HG03520 (cell line): ENCODE measurements around the gene HPCAL1.
"Not testable (repeated sequence)": the region's sequence is repeated elsewhere in the genome, so short reads cannot be mapped to it uniquely, and the experiment has no call there.

ENCODE experiments used
- ATAC-seq: cut with Tn5 transposase; IDR thresholded peaks from one replicate; pipeline ENCODE4 v1.9.1; 2021; ENCODE audit warnings: mild to moderate bottlenecking, moderate library complexity; ENCODE audit not compliant: unreplicated experiment

Gene HPCAL1

DNA sequence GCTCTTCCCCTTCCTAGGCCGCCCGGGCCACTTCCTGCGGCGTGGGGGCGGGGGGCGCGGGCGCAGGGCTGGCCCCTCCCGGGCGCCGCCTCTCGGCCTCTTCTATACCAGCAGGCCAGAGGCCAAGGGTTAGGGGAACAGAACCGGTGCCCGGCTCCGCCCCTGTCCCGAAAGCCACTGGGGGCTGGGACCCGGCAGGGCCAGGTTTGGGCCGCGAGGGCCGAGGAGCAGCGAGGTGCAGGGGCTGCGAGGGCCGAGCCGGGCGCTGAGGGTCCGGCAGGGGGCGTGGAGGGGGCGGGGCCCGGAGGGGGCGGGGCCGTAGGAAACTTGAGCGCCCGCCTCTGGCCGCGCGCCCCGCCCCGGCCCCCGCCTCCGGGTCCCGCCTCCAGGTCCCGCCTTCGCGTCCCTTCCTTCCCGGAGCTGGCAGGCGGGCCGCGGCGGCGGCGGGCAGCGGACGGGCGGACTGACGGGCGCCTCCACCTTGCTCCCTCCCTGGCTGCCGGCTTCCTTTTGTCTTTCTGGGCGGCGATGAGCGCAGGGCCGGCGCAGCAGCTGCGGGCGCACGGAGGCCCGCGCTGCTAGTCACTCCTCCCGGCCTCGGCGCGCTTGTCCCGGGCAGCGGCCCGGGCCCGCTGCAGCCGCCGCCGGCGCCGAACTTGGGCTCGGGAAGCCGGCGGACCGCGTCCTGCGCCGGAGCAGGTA is at the start of gene HPCAL1:
HPCAL1 (plus strand) TSS at position 426 of the 702 bp plus-strand sequence. CDS start 116,854 bp downstream, outside the sequence.
- ATAC-seq = peak; percentile 74

DNA sequence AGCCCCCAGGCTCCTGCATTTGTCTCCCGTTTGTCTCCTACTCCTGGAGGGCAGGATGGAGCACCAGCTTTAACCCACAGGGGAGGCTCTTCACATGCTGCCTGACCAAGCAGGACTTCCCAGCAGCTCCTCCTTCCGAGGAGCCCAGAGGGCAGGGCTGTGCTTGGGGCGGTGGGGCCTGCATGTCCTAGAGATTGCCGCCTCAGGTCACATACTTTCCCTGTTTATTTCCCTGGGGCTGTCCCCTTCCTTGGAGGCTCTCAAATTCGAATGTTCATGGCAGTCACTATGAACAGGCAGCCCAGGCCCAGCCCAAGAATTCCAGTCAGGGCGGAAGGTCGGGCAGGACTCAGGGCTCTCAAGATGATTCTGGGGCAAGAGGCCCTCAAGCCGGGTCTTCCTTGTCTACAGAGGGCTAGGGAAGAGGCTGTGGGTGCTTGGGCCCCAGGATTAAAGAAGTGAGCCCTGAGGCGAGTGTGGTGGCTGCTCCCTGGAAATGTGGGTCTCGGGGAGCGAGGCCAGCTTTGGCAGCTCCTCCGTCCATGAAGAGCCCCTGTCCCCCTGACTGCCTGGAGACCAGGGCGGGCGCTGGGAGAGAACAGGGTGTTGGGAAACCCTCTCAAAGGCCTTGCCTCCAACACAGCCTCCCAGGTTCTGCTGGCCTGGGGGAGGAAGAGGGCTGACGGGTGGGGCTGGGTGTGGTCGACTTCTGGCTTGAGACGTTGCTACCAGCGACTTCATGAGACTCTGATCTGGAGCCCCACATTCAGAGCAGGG is 48.9 kb upstream of the HPCAL1 start:
- no peak for ATAC-seq

DNA sequence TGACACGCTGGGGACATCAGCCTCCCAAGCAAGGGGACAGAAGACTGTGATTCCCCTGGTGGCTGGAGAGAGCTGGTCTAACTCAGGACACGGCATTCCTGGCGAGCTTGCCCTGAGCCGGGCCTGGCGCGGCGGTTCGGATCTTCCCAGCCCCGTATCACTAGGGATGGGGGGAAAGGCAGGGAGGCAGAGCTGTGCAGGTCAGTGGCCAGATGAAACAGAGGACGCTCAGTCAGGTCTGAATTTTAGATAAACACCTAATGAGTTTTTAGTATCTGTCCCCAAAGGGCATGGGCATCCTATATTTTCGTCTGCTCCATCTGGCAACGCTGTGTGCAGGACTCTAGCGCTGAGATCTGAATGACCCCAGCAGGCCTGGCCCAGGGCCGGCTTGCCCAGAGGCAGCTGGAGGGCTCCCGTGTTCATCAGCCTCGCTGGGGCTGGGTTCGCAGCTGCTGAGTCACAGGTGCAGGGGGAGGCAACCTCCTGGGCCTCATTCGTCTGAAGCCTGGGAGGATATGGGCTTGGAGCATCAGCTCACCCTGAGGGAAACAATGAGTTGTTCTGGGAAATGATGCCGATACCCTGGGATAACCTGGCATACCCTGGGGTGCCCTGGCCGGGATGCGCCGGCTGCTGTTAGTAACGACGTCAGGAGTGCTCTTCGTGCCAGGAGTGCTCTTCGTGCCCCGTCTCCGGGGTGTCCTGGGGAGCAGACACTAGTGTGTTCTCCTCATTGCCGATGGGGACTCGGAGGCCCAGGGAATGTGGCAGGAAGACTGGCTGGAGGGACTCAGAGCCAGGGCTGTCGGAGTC is 48.1 kb upstream of the HPCAL1 start:
- no peak for ATAC-seq

GRCh38 chr2:10255189-10256030 is 47.3 kb upstream of the HPCAL1 start:
- ATAC-seq = no peak

DNA sequence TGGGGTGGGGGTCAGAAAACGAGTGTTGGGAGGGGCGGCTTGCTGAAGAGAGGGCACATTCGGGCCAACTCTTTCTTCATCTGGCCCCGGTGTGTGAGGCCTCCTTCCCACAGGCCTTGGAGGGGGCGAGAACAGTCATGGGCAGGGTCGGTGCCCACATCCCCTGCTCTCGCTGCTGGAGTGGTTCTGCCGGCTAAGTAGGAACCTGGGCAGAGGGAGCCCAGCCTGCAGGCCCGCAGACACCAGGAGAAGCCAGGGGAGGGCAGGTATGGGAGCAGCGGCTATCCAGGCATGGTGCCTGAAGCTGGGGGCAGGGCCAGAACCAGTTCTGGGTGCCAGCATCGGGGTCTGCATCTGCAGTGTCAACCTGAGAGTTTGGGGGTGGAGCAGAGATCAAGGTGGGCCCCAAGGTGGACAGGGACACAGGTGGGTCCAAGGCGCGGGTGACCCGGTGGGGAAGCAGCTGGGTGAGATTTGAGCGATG is 46.6 kb upstream of the HPCAL1 start:
- ATAC-seq = no peak

GRCh38 chr2:10256515-10257031 is 46.1 kb upstream of the HPCAL1 start:
- ATAC-seq = no peak

GRCh38 chr2:10257036-10257435 is 45.7 kb upstream of the HPCAL1 start:
- ATAC-seq = no peak

DNA sequence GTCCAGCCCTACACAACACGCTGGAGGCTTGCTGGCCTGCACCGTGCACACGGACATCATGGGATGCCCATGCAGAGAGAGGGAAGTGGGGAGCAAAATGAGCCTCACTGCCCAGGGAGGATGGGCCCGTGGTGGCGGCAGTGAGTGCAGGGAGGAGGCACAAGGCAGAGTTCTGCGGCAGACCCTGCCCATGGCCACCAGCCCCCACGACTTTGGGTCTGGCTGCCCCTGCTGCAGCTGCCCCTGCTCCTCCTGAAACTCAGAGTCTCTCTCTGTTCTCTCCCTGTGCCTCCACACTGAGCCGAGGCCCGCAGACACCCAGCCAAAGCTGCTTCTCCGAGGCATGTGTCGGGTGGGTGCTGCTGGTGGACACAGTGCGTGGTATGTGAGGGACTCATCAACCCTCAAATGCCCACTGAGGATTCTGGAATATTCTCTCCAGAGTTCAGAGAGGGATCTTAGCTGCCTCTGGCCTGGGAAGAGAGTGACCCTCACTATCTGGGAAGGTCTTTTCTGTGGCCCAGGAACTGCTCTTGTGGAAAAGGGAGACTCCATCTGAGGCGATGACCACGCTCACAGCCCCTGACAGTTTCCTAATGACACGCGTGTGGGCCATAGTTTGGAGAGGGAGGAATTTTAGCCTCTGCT is 45.1 kb upstream of the HPCAL1 start:
- ATAC-seq = no peak

DNA sequence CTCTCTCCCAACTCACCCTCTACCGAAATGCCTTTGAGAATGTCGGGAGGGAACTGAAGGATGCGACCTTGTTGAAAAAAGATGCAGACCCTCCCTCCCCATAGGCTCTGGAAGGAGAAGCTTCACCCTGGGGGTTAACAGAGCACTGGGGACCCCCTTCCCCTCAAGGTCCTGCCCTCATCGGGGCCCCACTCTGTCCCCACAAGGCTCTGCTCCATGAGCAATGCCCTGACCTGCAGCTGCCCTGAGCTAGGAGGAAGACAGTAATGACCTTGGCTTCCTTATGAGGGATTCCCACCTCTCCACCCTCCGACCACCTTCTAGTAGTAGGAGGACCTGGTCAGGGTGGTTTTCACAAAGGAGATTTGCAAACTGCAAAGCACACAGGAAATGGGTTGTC is 44.4 kb upstream of the HPCAL1 start:
- ATAC-seq = no peak

DNA sequence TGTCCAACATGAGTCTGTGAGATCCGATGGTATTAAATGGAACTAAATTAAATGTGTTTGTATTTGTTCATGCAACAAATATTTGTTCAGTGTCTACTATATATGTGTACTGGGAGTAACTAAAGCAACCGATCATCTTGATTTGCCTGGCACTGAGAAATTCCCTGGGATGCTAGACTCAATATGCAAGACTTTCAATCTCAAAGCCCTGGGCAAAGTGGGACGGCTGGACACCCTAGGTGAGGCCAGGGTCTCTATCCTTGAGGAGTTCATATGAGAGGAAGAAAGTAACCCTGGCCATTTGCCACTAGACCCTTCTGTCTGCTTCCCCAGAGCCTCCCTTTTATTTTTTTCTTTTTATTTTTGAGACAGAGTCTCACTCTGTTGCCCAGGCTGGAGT is 44.0 kb upstream of the HPCAL1 start:
- no peak for ATAC-seq

DNA sequence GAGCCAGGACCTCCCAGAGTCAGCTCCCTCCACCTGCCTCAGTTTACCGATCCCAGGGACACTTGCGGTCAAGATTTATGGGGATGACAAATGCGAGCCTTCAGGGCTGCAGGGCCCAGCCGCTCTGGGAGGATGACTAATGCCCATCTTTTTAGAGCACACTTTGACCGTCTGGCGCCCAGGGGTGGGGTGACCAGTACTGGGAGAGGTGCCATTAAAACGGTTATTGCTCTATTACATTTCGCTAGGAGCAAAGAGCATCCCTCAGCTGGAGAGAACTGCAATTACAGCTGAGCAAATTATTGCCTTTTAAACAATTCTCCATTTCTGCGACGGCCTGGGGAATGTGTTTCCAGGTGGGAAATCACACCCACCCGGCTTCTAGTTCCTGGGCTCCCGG is 42.6 kb upstream of the HPCAL1 start:
- no peak for ATAC-seq

GRCh38 chr2:10263526-10263925 is 39.2 kb upstream of the HPCAL1 start:
- ATAC-seq = not testable (repeated sequence)

GRCh38 chr2:10264506-10265328 is 38.0 kb upstream of the HPCAL1 start:
- no peak for ATAC-seq

- no peak for ATAC-seq
These were observed 37.2 kb upstream of the HPCAL1 start for GRCh38 chr2:10265329-10266132.

DNA sequence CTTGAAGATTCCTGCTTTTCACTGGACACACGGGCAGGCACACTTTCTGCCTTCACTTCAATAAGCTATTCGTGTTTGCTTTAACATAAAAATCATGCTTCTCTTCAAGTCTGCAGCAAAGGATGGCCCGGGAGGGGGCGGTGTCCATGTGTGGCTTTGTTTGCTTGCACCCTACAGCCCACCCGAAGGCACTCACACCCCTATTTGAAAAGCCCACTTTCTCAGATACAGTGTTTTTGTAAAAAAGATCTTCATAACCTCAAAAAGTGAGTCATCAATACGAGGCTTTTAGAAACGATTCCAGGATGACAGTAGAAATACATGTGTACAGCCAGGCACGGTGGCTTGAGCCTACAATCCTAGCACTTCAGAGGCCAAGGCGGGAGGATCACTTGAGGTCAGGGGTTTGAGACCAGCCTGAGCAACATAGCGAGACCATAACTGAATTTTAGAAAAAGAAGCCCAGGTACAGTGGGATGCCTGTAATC is 36.5 kb upstream of the HPCAL1 start:
- no peak for ATAC-seq

DNA sequence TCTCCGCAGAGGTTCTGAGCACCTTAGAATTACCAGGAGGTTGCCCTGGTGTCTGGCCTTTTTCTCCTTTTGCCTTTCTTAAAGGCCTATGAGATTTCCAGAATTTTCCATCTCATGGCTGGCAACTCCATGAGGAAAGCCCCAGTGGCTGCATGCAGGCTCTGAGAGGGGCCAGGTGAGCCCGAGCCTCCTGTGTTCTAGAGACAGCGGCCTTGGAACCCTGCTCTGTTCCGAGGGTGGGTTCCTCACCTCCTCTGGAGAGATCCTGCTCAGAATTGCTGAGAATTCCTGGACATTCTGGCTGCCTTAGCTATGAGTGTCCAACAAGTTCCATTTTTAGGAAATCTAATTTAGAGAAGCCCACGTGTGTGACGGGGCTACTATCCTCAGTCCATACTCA is 35.7 kb upstream of the HPCAL1 start:
- no peak for ATAC-seq

DNA sequence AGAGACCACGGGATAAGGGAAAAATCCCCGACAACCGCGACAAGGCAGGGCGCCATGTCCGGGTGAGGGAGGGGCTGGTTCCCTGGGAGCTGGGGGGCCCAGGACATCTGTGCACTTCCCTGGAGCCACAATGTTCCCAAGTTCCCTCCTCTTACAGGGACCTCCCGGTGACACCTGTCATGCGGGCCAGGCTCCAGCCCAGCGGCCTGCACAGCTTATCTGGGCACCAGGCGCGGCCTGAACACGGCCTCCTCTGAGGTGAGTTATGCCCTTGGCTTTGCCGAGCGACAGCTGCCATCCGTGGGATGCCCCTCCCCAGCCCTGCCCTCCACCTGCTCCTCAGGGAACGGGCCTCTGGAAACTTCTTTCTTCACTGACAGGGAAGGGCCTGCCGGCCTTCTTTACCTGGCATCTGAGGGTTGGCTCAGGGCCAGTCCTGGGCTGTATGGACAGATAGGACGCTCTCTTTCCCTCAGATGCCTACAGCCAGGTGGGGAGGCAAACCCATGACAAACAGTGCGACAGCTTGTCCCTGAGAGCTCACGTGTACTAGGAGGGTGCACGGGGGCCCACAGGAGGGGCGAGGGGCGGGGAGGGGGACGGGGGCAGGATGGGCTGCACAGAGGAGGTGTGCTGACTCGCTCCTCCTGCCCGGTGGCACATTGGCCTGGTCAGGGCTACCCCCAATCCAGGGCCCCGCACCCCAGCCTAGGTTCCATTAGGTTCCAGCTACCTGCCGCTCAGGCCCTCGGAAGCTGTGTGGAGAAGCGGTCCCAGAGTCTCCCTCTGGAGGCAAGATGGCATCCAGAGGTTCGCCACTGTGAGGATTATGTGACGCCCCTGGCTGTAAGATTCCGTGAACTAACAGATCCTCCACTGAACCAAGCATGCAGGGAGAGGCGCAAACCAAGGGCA is 34.9 kb upstream of the HPCAL1 start:
- ATAC-seq = no peak
